Measurements from ENCODE around the gene OXA1L.

OXA1L gene

DNA sequence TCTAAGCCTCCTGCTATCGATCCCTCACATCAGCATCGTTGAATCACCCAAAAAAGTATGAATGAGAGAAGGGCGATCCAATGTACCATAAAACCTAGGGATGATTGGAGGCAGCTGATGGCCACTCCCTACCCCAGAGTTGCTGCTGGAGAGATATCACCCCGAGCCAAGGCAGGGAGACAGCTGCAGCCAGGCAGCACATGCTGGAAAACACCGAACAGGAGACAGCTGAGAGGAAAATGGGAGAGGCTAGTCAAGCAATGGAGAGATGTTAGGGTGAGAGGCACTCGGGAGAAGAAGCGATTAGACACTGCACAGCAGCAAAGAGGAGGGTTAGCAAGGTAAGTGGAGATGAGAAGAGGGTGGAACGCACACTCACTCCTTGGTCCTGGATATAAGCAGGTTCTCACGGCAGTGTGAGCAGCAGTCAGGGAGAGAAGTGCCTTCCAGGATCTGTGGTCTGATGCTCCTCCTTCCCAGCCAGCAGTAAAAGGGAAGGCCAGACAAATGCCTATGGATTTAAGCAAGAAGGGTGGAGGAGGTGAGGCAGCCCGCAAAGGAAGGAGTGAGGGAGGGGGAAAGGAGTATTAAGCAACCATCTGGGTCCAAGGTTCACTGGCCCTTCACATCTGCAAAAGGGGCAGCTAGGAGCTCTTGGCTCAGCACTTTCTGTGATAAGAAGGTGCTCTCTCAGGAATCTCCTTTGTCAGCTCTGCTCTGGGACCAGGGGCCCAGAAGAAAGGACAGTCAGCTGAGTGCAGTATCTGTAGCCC lies 48.6 kb downstream of the OXA1L start, which contains the start of gene SLC7A7:
Gene SLC7A7, minus strand, starts transcription at position 495 of the 773 bp plus-strand sequence. CDS start 2,037 bp downstream, outside the sequence.
- in situ Hi-C loops (cut with MboI; ENCODE audit: low sequenced_read_pairs, unreplicated experiment), result no loop called here
- no peak for TF ChIP-seq CTCF (IDR thresholded peaks at IDR 0.05; ENCODE audit: borderline replicate concordance, control extremely low read depth, extremely low read depth, insufficient read depth, missing control alignments)
- DNase-seq (ENCODE audit: low spot score), result no peak

GRCh38 chr14:22819151-22819988 lies 52.9 kb downstream of the OXA1L start:
- in situ Hi-C loops (cut with MboI; ENCODE audit: low sequenced_read_pairs, unreplicated experiment), result no loop called here
- TF ChIP-seq CTCF (IDR thresholded peaks at IDR 0.05; ENCODE audit: borderline replicate concordance, control extremely low read depth, extremely low read depth, insufficient read depth, missing control alignments), result no peak
- peak; percentile 51 for DNase-seq (ENCODE audit: low spot score)

DNA sequence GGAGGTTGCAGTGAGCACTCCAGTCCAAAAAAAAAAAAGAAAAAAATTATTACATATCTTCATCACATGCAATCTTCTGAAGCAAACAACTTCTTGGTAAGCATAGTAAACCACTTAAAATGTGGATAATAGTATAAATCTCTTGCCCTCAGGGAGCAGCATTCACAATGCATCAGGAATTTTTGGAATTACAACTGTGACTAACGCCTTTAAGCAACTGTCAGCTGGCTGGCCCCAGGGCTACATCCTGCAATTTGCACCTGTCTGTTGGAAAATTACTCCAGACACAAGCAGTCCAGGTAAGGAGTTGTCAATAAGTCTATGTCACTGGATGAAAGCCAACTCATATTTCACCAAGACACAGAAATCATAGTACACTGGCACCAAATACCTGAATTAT lies 54.2 kb downstream of the OXA1L start:
- TF ChIP-seq CTCF (IDR thresholded peaks at IDR 0.05; ENCODE audit: borderline replicate concordance, control extremely low read depth, extremely low read depth, insufficient read depth, missing control alignments), result no peak
- DNase-seq (ENCODE audit: low spot score), result no peak
- in situ Hi-C loops (cut with MboI; ENCODE audit: low sequenced_read_pairs, unreplicated experiment), result no loop called here

DNA sequence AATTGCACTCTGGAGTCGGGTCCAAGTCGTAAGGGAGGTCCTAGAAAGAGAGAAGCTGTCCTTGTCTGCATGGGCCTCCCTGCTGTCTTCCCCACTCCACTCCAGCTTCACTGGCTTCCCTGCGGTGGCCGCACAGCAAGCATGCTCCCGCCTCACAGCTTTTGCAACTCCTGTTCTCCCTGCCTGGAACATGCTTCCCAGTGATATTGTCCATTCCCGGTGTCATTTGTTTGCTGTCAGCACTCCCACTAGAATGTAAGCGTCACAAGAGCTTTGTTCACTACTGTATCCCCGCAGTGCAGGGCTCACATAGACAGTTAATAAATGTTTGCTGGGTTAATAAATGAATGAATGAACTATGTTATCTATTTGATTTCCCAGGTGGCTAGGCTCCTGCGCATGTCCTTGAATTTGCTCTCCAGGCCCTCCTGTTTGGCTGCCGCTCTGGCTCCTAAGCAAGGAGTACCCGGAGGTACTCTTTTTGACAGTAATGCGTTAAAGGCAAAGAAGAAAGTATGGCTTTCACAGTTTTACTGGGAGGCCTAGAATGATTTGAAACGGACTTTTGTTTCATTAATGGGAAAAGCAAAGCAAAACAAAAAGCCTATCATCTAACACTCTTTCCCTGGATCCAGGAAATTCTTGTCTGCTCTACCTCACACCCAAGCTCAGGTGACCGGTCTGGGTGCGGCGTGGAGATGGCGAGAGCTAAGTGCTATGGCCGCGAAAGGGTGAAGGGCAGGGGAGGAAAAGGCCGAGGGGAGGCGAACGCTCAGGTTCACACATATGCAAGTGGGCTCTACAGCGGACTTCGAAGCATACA lies 54.9 kb downstream of the OXA1L start:
- no peak for TF ChIP-seq CTCF (IDR thresholded peaks at IDR 0.05; ENCODE audit: borderline replicate concordance, control extremely low read depth, extremely low read depth, insufficient read depth, missing control alignments)
- in situ Hi-C loops (cut with MboI; ENCODE audit: low sequenced_read_pairs, unreplicated experiment), result no loop called here

GRCh38 chr14:22822016-22822570 lies 55.6 kb downstream of the OXA1L start:
- no peak for DNase-seq (ENCODE audit: low spot score)
- TF ChIP-seq CTCF (IDR thresholded peaks at IDR 0.05; ENCODE audit: borderline replicate concordance, control extremely low read depth, extremely low read depth, insufficient read depth, missing control alignments), result no peak
- in situ Hi-C loops (cut with MboI; ENCODE audit: low sequenced_read_pairs, unreplicated experiment), result no loop called here

More for the DNA sequence above, 54.9 kb downstream of the OXA1L start:
- DNase-seq (ENCODE audit: low spot score), result no peak
